GM18868 (cell line): ENCODE results near the gene PCBP3.
"Not testable (repeated sequence)": the region's sequence is repeated elsewhere in the genome, so short reads cannot be mapped to it uniquely, and the experiment has no call there.

Experiments used
- ATAC-seq: cut with Tn5 transposase; IDR thresholded peaks from one replicate; pipeline ENCODE4 v1.9.1; 2021; ENCODE audit warnings: mild to moderate bottlenecking, moderate library complexity; ENCODE audit not compliant: unreplicated experiment

Gene PCBP3

DNA sequence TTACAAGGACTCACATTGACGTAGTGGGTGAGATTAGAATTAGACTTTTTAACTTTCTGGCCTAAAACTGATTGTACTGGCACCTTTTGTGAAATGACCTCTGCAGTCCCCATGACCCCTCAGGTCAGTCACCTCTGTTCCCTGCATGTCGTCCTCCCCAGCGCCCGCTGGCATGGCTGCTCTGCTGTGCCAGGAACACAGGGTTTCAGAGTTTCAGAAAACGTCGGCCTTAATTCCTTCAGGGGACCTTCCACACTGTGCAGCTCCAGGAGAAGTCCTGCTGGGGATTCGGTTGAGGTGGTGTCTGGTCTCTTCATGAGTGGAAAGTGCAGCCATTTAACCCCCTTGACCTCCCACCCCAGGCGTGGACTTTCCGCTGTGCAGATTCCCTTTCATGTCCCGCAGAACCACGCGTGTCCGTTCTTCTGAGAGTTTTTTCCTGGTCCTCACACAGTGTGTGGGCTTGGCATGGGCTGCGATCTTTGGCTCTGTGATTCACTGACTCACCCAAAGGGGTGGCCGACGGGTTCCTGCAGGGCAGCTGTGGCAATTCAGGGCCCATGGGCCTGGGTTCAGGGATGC lies 179.7 kb downstream of the PCBP3 start:
- ATAC-seq: no peak

GRCh38 chr21:45824546-45825215 lies 181.2 kb downstream of the PCBP3 start:
- ATAC-seq: no peak

DNA sequence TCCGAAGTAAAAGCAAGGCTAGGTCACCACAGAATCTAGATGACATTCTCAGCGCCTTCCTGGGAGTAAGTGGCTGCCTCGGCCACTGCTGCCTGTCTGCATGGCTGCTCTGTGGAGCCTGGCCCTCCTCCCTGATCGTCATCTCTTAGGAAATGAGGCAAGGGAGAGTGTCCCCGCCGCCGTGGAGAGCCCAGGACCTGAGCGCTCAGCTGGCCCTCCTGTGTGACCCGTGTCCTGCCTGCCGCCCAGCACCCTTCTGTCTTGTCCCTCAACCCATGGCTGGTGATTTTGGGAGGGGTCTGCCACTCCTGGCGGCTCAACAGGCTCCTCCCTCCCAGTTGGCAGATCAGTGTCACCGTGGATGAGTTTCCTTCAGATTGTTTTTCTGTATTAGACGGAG lies 181.7 kb downstream of the PCBP3 start:
- ATAC-seq: no peak

DNA sequence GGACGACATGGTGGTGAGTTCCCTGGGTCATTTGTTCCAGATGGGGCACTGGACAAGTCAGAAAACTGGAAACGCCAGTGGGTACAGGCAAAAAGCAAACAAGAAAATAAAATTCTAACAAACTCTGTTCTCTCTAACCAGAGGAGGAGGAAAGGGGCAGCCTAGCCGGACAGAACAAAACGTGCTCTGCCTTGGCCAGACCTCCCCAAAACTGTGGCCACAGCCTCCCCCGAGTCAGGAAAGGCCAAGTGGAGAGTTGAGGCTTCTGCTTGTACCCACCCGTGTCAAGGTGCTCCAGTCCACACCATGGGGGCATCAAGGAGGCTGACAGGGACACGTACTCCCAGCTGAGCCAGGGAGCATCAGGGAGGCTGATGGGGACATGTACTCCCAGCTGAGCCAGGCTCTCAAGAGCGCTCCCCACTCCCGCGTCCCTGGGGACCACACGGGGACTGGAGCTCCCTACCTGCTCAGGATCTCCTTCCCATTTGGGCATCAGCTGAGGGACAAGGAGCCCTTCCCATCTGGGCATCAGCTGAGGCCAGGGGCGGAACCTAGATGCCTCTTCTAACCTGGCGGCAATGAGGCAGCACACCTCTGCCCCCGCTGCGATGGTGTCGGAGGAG lies 183.3 kb downstream of the PCBP3 start:
- ATAC-seq: no peak

DNA sequence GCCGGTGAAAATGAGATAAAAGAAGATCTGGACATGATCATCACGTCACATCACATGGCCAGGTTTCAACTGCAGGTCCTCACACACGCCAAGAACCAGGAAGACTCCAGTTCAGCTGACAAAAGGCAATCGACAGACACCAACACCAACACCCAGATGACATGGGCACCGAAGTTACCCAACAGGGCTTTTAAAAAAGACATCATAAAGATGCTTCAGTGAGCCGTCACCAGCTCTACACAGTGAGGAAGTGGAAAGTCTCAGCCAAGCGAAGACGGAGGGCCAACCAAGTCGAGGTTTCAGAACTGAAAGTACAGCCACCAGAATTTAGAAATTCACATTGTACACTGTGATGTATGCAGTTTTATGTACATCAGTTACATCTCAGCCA lies 183.8 kb downstream of the PCBP3 start:
- no peak for ATAC-seq

GRCh38 chr21:45827881-45828579 lies 184.5 kb downstream of the PCBP3 start:
- ATAC-seq: no peak

- ATAC-seq: no peak
Observed at GRCh38 chr21:45828580-45829570, 185.3 kb downstream of the PCBP3 start.

DNA sequence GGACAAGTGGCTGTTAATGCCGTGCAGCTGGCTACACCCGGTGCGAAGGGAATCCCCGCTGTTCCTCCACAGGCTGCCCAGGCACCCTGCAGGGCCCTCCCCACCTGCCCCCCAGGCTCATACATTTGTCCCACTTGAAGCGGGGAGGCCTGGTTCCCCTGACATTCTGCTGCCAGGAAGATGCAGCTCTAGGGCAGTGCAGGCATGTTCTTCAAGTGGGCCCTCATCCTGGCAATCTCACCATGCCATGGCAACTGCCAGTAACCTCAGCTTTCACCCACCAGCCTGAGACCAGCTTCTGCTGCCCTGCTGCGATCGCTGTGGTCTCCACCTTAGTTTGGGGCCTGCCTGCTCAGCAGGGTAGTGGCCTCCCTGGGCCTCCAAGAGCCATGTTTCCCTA lies 186.1 kb downstream of the PCBP3 start:
- no peak for ATAC-seq

- ATAC-seq: no peak
Observed at GRCh38 chr21:45830221-45830640, 186.7 kb downstream of the PCBP3 start.

- ATAC-seq: no peak
Observed at GRCh38 chr21:45830720-45831366, 187.3 kb downstream of the PCBP3 start.

- ATAC-seq: no peak
Observed at GRCh38 chr21:45831991-45832740, 188.6 kb downstream of the PCBP3 start.

- not testable (repeated sequence) for ATAC-seq
Observed at GRCh38 chr21:45832741-45833235, 189.3 kb downstream of the PCBP3 start.

DNA sequence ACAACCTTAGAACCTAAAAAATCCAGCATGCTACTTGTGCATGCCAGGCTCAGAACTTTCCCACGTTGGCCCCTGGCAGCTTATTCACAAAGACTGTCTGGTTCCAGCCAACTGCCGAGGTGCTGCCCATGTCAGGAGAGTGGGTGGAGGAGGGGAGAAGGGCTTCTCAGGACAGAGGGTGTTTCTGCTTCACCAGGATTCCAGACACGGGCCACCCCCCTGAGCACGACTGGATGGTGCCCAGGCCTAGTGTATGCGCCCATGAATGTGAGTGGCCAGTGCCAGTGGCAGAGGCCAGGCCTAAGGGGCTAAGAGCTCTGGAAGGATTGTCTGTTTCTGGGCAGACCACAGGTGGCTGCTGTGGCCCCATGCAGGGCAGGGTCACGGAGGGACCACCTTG lies 189.9 kb downstream of the PCBP3 start:
- no peak for ATAC-seq

GRCh38 chr21:45834026-45834715 lies 190.6 kb downstream of the PCBP3 start:
- no peak for ATAC-seq

- no peak for ATAC-seq
Observed at GRCh38 chr21:45834821-45835293, 191.3 kb downstream of the PCBP3 start.

DNA sequence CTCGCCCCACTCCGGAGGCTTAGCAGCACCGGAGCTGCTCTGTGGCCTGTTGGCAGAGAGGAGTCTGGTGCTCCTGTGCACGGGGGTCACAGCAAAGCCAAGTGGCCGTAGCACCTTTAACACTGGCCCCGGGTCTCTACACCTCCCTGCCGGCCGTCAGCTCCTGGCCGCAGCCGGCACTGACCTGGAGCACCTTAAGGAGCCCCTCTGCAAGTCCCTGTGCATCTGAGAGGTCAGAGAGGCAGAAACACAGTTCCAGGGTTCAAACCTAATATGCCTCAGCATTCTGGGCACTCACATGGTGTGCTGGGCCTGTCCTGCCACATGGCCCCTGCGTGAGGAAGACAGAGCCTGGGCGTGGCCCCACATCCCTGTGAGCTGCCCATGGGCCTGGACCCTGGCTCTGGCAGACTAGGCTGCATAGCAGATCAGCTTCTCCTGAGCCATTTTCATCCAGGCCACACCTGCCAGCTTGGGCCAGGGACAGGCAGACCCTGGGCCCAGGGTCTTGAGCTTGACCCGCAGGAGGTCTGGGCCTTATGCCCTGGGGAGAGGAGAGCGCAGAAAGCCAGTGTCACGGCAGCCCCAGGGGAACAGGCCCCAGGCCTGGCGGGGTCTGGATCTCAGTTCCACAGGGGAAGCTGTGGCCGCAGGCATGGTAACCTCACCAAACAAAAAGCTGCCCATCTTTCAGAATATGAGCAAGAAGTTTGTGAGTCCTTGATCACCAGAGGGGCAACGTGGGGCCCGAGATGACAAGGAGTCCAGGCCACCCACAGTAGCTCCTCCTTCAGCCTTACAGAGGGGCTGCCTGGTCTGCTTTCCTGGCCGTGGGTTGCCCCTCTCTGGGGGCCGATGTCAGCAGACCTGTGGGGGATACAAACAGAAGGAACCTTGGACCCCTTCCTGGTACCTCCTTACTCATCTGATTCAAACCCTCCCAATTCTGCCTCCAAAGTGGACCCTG lies 192.1 kb downstream of the PCBP3 start:
- ATAC-seq: no peak

GRCh38 chr21:45836268-45836655 lies 192.7 kb downstream of the PCBP3 start:
- ATAC-seq: no peak
